HG03135 (cell line): Measurements from ENCODE around the gene BLZF1.
"Not testable (repeated sequence)": the region's sequence is repeated elsewhere in the genome, so short reads cannot be mapped to it uniquely, and the experiment has no call there.

Experiments used
- ATAC-seq: cut with Tn5 transposase; IDR thresholded peaks from one replicate; pipeline ENCODE4 v1.9.1; 2021; ENCODE audit warnings: mild to moderate bottlenecking, moderate library complexity; ENCODE audit not compliant: unreplicated experiment

BLZF1 gene

GRCh38 chr1:169360415-169360814 is 7.6 kb upstream of the BLZF1 start:
- ATAC-seq = no peak

DNA sequence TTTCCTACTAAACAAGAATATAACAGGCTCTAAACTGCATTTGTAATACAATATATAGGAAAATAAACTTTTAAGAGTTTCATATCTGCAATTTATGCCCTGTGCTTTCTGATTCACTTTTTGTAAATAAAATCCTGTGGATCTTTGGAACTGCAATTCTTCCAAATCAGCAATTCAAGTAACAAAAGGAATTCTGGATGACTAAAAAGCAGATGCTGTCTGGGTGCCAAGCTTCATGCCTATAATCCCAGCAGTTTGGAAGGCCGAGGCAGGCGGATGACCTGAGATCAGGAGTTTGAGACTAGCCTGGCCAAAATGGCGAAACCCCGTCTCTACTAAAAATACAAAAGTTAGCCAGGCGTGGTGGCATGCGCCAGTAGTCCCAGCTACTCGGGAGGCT is 6.7 kb upstream of the BLZF1 start:
- no peak for ATAC-seq

DNA sequence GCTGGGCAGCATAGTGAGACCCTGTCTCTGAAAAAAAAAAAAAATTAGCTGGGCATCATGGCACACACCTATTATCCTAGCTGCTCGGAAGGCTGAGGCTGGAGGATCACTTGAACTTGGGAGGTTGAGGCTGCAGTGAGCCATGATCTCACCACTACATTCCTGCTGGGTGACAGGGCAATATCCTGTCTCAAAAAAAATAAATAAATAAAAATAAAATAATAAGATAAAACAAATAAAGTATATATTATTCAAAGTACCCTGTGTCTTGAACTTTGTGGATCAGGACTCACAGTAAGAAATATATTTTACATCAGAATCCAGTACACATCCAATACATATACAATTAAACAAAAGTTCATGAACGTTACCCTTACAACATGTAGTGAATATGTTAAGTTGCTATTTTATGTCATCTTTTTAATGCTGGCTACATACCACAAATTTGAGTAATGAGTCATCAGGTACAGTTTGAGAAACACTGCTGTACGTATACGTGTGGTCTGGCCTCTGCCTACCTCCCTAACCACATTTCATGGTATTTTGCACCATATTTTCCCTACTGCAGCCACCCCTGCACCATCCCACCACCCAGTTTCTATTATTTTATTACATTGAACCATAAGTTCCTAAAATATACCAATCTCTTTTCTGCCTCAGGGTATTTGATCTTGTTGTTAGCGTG is 4.8 kb upstream of the BLZF1 start:
- ATAC-seq = no peak

- no peak for ATAC-seq
Observed at GRCh38 chr1:169364948-169365347, 3.0 kb upstream of the BLZF1 start.

DNA sequence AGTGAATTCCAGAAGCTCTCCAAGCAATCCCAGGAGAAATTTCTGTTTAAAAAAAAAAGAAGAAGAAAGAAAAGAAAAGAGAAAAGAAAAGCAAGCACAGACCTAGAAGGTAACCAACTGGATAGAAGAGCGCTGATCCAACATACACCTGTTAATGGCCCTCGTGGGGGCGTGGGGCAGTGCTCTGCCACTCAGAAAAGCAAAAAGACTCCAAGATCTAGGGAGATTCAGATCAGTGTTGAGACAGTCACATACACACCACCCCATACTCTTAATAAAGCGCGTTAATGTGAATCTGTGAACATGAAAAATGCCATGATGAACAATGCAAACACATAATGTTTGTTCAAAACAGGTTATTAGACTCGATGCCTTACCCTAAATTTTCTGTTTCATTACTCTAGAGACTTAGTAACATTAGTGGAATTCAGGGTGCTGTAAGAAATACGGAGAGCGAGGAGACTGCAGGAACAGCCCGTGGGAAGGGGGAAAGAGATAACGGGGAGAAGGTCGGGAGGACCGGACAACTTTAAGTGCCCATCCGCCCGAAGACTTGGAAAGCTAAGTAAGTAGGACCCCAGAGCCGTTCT is 804 bp upstream of the BLZF1 start:
- ATAC-seq = no peak

DNA sequence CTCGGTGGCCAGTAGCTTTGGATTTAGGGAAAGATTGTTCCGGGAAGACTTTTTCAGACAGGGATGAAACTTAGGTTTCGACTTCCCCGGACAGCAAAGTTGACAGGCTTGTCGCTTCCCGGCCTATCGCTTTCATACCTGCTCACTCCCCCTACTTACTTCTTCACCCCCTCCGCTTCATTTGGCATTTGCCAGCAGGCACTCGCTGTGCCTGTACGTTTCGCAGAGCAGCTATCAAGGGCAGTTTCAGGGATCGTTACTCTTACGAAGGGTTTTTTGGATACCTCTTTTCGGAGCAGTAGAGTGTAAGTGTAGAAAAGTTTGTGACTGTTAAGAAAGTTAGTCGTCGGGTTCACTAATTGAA is 393 bp downstream of the BLZF1 start:
- no peak for ATAC-seq

DNA sequence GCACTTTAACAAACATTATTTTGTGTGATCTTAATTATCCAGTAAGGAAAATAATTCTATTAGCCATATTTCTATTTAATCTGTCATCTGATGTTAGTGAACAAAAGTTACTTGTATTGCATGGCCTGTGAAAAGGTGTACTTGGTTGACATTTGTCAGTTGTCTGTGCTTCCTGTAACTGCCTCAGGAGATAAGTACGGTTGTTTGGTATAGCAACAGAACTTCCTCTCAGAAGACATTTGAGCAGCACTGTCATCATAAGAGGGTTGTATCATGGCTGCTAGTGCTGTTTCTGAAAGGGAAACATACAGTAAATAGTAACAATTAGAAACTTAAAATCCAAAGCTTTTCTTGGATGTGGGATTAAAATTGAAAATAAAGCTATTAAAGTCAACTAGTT is 3.4 kb downstream of the BLZF1 start:
- no peak for ATAC-seq

GRCh38 chr1:169381162-169381561 is 13.2 kb downstream of the BLZF1 start:
- no peak for ATAC-seq

- no peak for ATAC-seq
Observed at GRCh38 chr1:169383449-169383848, 15.5 kb downstream of the BLZF1 start.

GRCh38 chr1:169387399-169387798 is 19.4 kb downstream of the BLZF1 start:
- no peak for ATAC-seq

DNA sequence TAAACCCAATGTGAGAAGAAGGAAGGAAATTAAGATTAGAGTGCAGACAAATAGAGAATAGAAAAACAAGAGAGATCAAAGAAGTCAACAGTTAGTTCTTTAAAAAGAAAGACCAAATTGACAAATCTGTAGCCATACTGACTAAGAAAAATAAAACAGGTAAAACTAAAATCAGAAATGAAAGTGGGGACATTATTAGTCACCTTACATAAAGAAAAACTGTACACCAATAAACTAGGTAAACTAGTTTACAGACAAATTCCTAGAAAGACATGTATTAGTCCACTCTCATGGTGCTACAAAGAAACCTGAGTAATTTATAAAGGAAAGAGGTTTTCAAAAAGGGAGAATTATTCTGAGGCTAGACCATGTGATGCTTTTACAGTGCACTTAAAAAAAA is 22.3 kb downstream of the BLZF1 start:
- ATAC-seq = no peak

DNA sequence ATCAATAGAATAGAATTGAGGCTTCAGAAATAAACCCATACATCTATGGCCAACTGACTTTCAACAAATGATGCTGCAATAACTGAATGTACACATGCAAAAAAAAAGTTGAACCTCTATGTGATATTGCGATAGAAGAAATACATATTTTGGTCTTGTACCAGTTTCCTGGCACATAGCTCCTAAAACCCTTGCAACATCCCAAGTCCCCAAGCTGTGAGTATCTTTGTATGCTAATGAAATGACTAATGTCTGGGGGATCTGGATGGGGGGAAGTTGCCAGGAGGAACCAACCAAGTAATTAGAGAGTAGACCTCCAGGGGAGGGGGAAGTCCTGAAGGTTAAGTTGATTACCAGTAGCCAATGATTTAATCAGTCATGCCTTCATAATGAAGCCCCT is 24.4 kb downstream of the BLZF1 start:
- ATAC-seq = no peak

DNA sequence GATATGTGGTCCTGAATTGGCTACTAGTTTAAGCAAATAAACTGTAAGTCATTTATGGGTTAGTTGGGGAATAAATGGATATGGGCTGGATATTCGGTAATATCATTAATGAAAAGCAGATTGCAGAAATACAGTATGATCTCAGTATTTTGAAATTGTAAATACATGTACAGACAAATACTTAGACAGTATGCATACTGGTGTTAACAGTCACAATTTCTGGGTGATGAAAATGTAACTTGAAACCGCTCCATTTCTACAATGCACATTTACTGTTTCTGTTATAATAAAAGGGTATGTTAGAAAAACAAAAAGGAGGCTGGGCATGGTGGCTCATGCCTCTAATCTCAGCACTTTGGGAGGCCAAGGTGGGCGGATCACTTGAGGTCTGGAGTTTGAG is 28.0 kb downstream of the BLZF1 start:
- ATAC-seq = no peak

GRCh38 chr1:169402578-169402977 is 34.6 kb downstream of the BLZF1 start:
- ATAC-seq = not testable (repeated sequence)

- ATAC-seq = not testable (repeated sequence)
Observed at GRCh38 chr1:169408340-169408739, 40.3 kb downstream of the BLZF1 start.

GRCh38 chr1:169414952-169415351 is 47.0 kb downstream of the BLZF1 start:
- no peak for ATAC-seq

GRCh38 chr1:169421309-169421708 is 53.3 kb downstream of the BLZF1 start:
- ATAC-seq = no peak

- no peak for ATAC-seq
Observed at GRCh38 chr1:169426174-169426705, 58.2 kb downstream of the BLZF1 start.

DNA sequence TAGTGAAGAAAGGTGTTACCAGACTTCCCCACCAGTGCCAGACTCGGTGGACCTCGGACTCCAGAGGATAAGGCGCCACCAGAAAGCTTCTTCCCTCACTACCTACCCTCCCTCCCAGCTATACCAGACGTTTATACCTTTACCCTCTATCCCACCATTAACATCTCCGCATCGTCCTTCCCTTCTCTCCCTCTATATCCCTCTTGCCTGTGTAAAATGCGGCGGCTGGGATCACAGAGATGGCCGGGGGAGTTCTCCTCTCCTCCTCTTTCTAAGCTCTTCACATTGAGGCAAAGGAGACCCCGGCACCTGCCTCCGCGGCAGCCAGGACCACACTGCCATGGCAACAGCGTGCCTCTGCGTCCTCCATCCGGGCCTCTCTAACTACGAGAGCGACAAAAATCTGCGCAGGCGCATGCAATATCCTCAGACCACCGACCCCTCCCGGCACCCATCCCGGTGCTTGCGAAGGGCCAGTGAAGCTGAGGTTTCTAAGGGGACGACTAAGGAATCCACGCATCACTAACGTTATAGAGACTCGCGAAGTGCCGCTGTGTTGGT is 59.2 kb downstream of the BLZF1 start, which contains the start of gene CCDC181:
CCDC181 (minus strand) TSS at position 394 of the 561 bp plus-strand sequence. CDS start 2,547 bp downstream, outside the sequence.
- ATAC-seq = peak; percentile 57
